Measurements from ENCODE around the gene ASAP3.
"Not testable (repeated sequence)": the region's sequence is repeated elsewhere in the genome, so short reads cannot be mapped to it uniquely, and the experiment has no call there.

Gene ASAP3

GRCh38 chr1:23497777-23498439 lies 13.9 kb upstream of the ASAP3 start:
- TF ChIP-seq CTCF (IDR thresholded peaks at IDR 0.05; ENCODE audit: insufficient read depth, low read depth, low read length, missing control alignments) = no peak
- no peak overlapping the region for H3K4me3 ChIP-seq (ENCODE audit: low read length)
- no peak for DNase-seq (ENCODE audit: low read depth)

- no peak for DNase-seq (ENCODE audit: low read depth)
- H3K4me3 ChIP-seq (ENCODE audit: low read length) = no peak overlapping the region
- TF ChIP-seq CTCF (IDR thresholded peaks at IDR 0.05; ENCODE audit: insufficient read depth, low read depth, low read length, missing control alignments) = no peak
Measured at GRCh38 chr1:23496490-23497181, 12.7 kb upstream of the ASAP3 start.

- DNase-seq (ENCODE audit: low read depth); H3K4me3 ChIP-seq (ENCODE audit: low read length): not testable (repeated sequence)
Measured at GRCh38 chr1:23494836-23495235, 10.9 kb upstream of the ASAP3 start.

- not testable (repeated sequence) for H3K4me3 ChIP-seq (ENCODE audit: low read length); DNase-seq (ENCODE audit: low read depth)
Measured at GRCh38 chr1:23492776-23493175, 8.8 kb upstream of the ASAP3 start.

- no peak overlapping the region for H3K4me3 ChIP-seq (ENCODE audit: low read length)
- TF ChIP-seq CTCF (IDR thresholded peaks at IDR 0.05; ENCODE audit: insufficient read depth, low read depth, low read length, missing control alignments) = no peak
- no peak for DNase-seq (ENCODE audit: low read depth)
Measured at GRCh38 chr1:23492132-23492720, 8.2 kb upstream of the ASAP3 start.

- H3K4me3 ChIP-seq (ENCODE audit: low read length) = no peak overlapping the region
- no peak for TF ChIP-seq CTCF (IDR thresholded peaks at IDR 0.05; ENCODE audit: insufficient read depth, low read depth, low read length, missing control alignments)
- DNase-seq (ENCODE audit: low read depth) = no peak
Measured at GRCh38 chr1:23489842-23490241, 5.9 kb upstream of the ASAP3 start.

GRCh38 chr1:23485002-23485332 lies 988 bp upstream of the ASAP3 start:
- TF ChIP-seq CTCF (IDR thresholded peaks at IDR 0.05; ENCODE audit: insufficient read depth, low read depth, low read length, missing control alignments) = no peak
- no peak overlapping the region for H3K4me3 ChIP-seq (ENCODE audit: low read length)
- no peak for DNase-seq (ENCODE audit: low read depth)
